ENCODE results near the gene TEDDM1.

DNA sequence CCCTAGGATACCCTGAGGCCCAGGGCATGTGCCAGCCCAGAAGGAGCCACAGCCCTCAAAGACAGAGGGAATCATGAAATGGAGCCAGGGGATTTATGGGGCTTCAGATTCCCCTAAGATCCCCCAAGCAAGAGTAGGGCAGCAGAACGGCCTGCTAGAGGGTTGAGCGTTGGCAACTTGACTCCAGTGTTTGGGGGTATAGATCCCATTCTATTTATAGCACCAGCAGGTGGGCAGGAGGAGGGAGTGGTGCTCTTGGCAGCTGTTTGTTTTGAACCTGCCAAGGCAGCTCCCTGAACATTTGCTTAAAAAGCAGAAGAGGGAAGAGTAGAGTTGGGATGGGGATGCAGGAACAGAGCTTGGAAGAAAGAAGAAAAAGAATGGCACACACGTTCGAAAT lies 42.6 kb downstream of the TEDDM1 start:
- TF ChIP-seq POLR2A (IDR thresholded peaks at IDR 0.05; ENCODE audit: low read length) = no peak
- no peak for TF ChIP-seq GATA1 (IDR thresholded peaks at IDR 0.05; ENCODE audit: low read depth, low read length)

Measured in erythroblast (primary cell).